GM18505 (cell line): ENCODE results near the gene DPYD.

ENCODE experiments used
- ATAC-seq: cut with Tn5 transposase; IDR thresholded peaks from one replicate; pipeline ENCODE4 v1.9.1; 2021; ENCODE audit not compliant: unreplicated experiment
- POLR2A ChIP-seq: IDR thresholded peaks from 4 replicates; pipeline ENCODE4 v1.6.1; 2011; ENCODE audit warnings: borderline replicate concordance; ENCODE audit not compliant: insufficient read depth, insufficient read length; ENCODE audit errors: extremely low read depth

Gene DPYD

DNA sequence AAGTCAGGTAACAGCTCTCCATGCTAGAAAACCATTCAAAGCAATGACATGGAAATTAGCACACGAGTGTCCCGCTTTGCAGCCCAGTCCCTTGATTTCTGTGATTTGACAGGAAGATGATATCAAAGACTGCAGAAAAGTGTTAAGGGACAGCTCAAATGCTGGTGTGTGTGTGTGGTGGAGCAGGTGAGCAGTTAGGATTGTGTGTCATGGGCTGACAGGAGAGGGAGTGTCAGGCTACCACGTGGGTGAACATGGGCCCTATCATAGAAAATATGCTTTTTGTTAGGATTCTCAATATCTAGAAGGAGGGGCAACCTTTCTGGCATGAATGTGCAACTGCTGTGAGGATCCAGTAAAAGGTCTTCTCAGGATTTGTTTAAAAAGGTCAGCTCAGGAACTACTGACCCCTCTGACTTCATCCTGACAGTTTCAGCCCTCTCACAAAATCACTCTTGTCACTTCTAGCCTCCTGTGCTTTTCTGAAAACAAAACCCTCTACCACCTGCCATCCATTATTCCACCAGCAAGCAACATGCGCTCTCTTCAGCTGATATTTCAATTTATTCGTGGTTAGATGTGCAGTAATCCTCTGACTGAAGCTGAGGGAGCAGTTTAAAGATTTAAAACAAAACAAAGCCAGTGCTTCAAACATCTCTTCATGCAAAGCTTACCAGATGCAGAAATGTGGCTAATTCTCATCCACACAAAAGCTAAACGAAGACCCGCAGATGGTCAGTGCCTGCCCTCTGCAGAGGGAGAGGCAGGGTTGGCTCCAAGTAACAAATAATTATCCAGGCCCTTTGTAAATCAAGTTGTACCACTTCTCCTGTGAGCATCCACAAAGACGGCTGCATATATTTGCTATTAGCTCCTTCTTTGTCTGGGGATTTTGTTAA lies 801.3 kb downstream of the DPYD start:
- TF ChIP-seq POLR2A = no peak
- ATAC-seq = no peak

DNA sequence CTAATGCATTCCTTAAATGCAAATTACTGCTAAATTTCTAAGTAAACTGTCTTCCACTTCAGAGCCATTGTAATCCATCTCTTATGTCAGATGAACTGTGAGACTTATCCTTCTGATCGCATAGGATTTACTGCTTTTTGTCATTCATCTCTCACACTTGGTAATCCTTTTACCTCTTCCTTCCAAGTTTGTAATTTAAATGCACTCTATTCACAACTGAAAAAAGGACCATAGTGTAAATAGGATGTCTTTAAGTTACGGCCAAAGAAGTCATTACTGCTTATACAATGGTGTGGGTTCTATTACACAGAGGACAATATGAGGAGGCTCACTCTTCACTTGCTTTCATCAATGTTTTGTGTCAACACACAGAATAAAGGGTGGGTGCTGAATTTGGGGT lies 806.0 kb downstream of the DPYD start:
- no peak for ATAC-seq
- TF ChIP-seq POLR2A = no peak

DNA sequence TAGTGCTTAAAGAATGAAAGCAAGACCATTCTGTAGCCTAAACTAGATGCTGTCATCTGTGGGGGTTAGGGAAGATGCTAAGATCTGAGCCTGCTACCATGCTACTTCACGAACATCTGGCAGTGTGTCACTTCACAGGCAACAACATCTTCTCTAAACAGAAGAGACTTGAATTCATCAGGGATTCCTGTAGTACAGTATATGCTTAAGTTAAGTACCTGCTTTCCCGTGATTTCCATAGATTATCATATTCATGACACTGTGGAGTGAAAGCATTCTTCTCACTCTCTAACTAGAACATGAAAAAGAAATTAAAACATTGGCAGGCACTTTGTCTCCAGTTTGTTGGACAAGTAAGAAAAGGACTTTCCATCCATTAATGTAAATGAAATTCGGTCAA lies 808.4 kb downstream of the DPYD start:
- no peak for TF ChIP-seq POLR2A
- ATAC-seq = no peak

DNA sequence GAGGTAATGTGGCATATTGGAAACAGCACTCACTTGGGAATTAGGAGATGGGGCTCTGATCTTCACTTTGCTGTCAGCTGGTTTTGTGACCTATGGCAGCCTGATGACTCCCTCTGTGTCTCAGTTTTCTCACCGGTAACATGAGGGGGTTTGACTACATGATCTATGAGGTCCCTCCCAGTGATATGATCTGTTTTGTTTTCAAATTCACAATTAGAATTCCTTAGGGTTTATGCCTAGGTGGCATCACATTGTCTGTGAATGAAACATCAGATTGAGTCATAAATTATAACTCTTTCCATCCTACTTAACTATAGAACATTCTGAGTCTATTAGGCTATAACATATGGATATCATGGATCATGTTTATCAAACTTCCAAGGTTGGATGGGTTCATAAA lies 812.7 kb downstream of the DPYD start:
- no peak for ATAC-seq
- TF ChIP-seq POLR2A = no peak

DNA sequence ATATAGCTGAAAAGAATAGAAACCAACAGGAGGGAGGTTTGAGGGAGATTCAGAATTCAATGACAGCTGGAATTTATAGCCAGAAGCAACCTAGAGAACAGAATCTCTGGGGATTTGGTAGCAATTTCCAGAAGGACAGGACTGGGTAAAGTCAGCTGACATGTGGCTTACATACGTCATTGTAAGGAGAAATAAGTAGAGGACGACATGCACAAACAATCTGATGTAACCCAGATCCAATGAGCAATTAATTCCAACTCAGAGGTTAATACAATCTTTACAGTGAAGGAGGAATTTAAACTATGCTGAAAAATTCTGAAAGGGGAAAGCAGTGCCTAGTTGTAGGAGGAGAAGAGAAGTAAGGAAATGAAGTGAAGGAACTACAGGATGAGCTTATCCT lies 815.3 kb downstream of the DPYD start:
- TF ChIP-seq POLR2A = no peak
- no peak for ATAC-seq

DNA sequence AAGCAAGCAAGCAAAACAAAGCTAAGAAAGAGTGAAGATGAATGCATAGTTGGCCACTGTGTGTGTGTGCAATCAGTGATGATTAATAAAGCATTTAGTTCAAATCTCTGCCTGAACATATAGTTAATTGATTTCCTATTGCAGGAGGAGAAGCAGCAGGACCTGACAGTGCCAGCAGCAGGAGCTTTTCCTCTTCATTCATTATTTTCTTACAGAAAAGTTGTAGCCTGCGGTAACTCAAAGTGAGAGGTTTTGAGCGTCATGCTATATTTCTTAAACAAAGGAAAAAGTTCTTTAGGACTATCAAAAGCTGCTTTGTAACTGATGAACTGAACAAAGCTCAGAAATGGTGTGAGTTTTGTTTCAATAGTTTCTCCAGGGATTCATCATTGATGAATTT lies 819.3 kb downstream of the DPYD start:
- no peak for ATAC-seq
- TF ChIP-seq POLR2A = no peak

DNA sequence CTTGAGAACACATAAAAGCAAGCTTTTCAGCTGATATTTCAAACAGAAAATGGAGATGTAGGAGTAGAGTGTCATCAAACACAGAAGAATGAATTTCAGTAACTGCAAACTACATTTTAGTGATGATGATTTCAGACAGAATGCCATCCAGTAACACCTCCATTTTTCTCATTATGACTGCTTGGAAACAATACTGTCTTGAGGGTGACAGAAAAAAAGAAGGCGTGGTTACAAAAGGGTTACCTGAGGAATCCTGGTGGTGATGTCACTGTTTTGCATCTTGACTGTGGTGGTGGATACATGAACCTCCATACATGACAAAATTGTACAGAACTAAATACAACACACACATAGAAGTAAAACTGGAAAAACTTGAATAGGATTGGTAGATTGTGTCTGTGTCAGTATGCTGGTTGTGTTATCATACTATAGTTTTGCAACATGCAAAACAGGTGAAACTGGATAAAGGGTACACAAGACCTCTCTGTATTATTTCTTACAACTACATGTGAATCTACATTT lies 823.4 kb downstream of the DPYD start:
- no peak for TF ChIP-seq POLR2A
- ATAC-seq = no peak

DNA sequence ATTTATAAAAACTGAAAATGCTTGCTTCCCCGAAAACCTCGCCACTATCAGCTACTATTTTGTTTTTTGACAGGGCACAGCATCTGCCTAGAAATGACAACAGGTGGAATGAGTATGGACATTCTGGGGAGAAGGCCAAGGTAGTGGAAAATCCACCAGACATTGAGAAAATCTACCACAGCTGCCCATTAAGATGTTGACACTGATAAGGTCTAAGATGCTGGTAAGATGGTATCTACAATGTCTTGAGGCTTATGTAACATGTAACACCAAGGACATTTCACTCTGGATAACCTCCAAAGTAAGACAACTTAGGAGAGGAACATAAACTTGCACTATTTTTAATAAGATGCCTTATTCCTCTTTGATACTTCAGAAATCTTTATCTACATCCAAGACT lies 825.1 kb downstream of the DPYD start:
- no peak for ATAC-seq

DNA sequence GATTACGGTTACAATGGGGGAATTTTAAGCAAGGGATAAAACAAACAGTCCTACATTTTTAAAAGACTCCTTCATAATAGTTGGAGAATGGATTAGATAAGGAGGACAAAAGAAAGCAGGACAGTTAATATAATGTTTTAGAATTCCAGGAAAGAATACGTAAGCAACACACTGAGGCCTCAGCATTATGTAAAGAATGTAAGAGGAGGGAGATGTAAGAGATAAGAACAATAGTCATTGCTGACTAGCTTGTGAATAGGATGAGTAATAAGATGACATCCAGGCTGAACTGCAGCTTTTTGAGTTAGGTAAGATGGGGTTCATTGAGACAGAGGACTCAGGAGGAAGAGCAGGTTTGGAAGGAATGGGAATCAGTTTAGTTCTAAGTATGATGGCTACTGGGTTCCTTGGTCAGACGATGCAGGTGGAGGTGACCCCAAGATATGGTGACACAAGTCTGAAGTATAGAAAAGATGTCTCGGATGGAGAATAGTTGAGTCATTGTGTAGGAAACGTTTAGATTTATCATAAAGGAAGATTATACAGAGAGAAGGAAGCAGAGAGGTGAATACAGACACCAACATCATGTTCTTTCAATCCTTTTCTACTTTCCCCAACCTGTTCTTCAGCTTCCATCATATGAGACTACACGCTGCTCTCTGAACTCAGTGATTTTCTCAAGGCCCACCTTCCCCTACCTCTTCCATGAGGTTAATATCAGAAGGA lies 826.4 kb downstream of the DPYD start:
- no peak for ATAC-seq
- TF ChIP-seq POLR2A = no peak

More for the DNA sequence above, 825.1 kb downstream of the DPYD start:
- TF ChIP-seq POLR2A = no peak

DNA sequence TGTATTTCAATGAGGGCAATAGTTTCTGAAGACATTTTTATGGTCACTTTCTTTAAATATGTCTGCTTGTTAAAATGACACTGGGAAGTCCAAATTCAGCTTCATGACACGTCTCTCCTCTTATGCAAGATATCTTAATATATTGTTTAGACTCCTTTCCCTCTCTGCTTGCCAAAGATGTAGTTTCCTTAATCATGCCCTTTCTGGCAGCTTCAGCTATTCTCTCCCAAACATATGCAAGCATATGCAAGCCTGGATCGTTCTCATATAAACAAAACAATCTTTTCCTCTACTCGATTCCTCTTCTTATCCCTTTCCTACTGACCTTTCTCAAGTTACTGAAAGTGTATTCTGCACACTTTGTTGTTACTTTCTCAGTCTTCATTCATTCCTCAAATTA lies 827.1 kb downstream of the DPYD start:
- no peak for ATAC-seq
- TF ChIP-seq POLR2A = no peak

DNA sequence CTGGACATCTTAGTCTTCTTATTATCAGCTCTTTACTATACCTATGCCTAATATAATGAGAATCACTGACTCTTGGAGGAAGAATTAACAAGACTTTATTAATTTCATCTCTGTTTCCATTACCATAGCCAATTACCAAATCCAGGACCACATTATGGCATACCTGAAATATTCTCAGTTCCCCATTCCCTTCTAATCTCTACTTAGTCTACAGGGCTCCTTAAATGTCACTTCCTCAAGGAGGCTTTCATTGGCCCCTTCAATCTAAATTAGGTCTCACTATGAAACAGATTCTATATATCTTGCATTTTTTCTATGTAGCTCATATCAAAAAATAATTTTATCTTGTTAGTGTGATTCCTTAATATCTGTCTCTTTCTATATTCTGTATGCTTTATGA lies 828.0 kb downstream of the DPYD start:
- no peak for ATAC-seq
- no peak for TF ChIP-seq POLR2A

DNA sequence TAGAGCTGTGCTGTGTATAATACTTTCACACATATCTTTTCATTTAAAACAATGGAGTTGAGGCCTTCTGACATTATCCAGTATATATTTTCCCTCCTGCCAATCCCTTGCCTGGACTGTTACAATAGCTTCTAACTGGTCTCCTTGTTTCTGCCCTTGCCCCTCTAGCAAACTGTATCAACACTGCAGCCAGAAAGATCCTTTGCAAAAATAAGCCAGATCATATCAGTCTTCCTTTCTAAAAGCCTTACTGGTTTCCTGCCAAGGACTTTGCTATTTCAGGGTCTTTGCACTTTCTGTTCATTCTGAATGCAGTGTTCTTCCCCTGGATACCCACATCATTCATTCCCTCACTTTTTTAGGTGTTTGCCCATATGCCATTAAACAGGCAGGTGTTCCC lies 829.2 kb downstream of the DPYD start:
- no peak for ATAC-seq
- TF ChIP-seq POLR2A = no peak

DNA sequence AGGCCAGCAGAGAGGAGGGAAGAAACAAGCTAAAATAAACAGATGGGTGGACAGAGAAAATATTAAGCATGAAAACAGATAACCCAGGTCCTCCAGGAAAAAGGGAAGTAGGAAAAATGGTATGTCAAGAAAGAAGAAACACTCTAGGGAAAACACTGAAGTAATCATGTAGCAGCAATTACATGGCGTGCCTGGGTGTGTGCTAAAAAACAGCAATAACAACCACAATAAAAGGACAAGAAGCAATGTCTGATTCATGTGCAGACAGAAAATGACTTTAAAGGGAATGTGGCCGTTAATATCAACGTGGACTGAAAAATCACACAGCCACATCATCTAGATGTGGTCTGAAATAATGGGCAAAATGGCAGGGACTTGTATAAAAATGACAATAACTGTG lies 829.6 kb downstream of the DPYD start:
- TF ChIP-seq POLR2A = no peak
- ATAC-seq = no peak

DNA sequence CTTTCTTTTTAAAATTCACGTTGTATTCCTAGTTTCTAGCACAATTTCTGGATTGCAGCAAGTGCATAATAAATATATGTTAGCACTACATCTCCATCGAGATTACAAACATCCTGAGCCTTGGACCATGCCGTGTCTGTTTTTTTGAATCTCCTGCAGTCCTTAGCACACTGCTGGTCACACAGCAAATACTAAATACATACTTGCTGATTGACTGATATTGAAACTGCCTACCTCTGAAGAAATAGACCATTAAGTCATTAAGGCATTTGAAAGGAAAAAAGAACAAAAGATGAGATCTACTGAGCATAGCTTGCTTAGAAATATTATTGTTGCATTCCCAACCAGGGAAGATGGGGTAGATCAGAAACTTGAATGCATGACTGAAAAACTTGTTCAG lies 830.1 kb downstream of the DPYD start:
- no peak for ATAC-seq
- TF ChIP-seq POLR2A = no peak

DNA sequence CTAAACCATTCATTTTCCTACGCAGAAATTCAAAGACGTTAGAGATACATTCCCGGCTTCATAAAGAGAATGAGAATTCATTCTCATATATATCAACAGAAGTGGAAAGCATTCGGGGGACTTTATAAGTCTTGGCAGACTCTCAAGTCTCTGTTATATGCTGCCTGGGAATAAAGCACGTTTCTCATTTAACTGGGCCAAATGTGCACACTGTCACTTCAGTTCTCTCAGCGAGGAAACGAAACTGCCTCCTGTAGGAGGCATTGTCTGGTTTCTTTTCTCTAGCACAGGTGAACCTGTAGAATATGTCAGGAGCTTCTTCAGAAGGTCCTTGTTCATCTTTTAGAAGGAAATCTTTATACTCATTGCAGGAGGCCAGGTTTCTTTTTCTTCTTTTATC lies 831.7 kb downstream of the DPYD start:
- TF ChIP-seq POLR2A = no peak

DNA sequence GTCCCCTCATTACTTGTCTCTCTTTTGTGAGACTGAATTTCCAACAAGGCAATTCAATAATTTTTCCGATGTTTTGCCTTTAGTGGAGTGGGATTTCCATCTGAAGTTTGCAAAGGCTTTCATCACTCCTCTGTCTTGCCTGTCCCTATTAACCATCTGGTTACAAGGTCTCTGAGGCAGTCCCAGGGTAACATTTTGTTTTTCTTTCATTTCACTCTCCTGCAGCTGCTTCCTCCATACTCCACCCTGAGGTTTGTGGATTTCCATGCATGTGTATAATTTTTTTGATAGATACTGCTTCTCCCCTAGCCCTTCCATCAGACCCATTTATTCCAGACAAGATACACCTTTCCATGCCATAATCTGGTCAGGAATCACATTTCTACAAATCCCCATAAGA lies 832.4 kb downstream of the DPYD start:
- no peak for TF ChIP-seq POLR2A
- ATAC-seq = no peak

More for the DNA sequence above, 831.7 kb downstream of the DPYD start:
- ATAC-seq = no peak
